Breast epithelium (tissue), 4 donors: ENCODE measurements around the gene USP24. TPM values are rescaled to one million over a fixed set of nuclear protein-coding genes. Genes with fewer than 3 reads are reported as not detected.
"Not testable (repeated sequence)": the region's sequence is repeated elsewhere in the genome, so short reads cannot be mapped to it uniquely, and the experiment has no call there.

Experiments used
- DNase-seq, 2 donors: peaks; one replicate each; pipeline ENCODE4 v3.0.0-alpha.2; 2019; ENCODE audit warnings: low spot score in 2 of 2
- H3K27ac ChIP-seq, 2 donors: fragments of 200-600 bp; sonication (generic) in 1 of 2; one replicate each; pipeline ENCODE4 v1.5.1; 2016 to 2019; ENCODE audit warnings: mild to moderate bottlenecking in 1 of 2
- H3K27me3 ChIP-seq, 2 donors: fragments of 200-600 bp; sonication (generic) in 1 of 2; one replicate each; pipeline versions ENCODE4 v1.5.1 to v1.6.0; 2017 to 2019; ENCODE audit warnings: control low read depth in 1 of 2, mild to moderate bottlenecking in 1 of 2
- H3K36me3 ChIP-seq: fragments of 200-600 bp; one replicate; pipeline ENCODE4 v1.5.1; 2019
- H3K4me1 ChIP-seq, 2 donors: fragments of 200-600 bp; sonication (generic); one replicate each; pipeline ENCODE4 v1.5.1; 2016 to 2019; ENCODE audit warnings: control low read depth in 1 of 2
- H3K4me3 ChIP-seq, 3 donors: fragments of 200-600 bp; sonication (generic); 1 replicate in 2 of 3; 2 replicates in 1 of 3; pipeline ENCODE4 v1.5.1; 2016 to 2019; ENCODE audit warnings: mild to moderate bottlenecking in 3 of 3, moderate library complexity in 2 of 3
- H3K9me3 ChIP-seq, 2 donors: fragments of 200-600 bp; sonication (generic) in 1 of 2; one replicate each; pipeline ENCODE4 v1.5.1; 2016 to 2019; ENCODE audit warnings: control low read depth in 1 of 2
- POLR2A ChIP-seq: fragments of 450-650 bp; IDR thresholded peaks from one replicate; pipeline ENCODE4 v1.6.1; 2016; ENCODE audit warnings: antibody characterized with exemption, mild to moderate bottlenecking, moderate library complexity
- POLR2AphosphoS5 ChIP-seq, 3 donors: sonication (generic); formaldehyde crosslinking; IDR thresholded peaks; one replicate each; pipeline ENCODE4 v1.6.1; 2017; ENCODE audit warnings: antibody characterized with exemption in 3 of 3
- intact Hi-C: fragments of 100-400 bp; cut with DNase I; formaldehyde crosslinking; loops from one replicate; pipeline ENCODE4 v1.15.1; 2023; ENCODE audit warnings: low total_unique reads
- total RNA-seq, 3 donors: library from RNA; depleted of rRNA; stranded (reverse); fragments of >200 nt; gene quantifications; one replicate each; pipeline ENCODE4 v1.1.0, GENCODE V29; 2016
- TF ChIP-seq, protein P1 (sequence below), 3 donors: fragments of 450-650 bp; IDR thresholded peaks; one replicate each; pipeline ENCODE4 v1.5.1; 2016 to 2017; ENCODE audit warnings: antibody characterized with exemption in 3 of 3, mild to moderate bottlenecking in 3 of 3, moderate library complexity in 3 of 3

The USP24 gene
- total RNA-seq, 3 donors from 2014 or later = 51.5 to 103 (median 77.3) TPM

DNA sequence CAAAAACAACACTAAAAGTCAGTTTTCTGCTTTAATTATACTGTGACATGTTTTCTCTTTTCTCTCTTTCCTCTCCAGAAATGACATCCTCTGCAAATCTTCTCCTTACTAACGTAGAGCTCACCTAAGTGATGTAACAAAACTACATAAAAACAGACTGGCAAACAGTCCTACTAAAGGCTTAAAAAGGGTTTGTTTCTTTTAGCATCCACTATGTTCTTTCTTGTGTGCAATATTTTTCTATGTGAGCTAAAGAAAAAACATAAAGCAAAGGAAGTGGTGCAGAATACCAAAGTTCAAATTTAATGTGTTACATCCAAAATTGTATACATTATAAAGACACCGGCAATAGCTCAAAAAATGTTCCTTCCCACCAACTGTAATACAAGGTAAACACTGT is 14.5 kb downstream of the USP24 start:
- intact Hi-C loops = no loop called here
- DNase-seq = no peak
- no peaks in the 10 kb centered on the region for H3K4me1 ChIP-seq

DNA sequence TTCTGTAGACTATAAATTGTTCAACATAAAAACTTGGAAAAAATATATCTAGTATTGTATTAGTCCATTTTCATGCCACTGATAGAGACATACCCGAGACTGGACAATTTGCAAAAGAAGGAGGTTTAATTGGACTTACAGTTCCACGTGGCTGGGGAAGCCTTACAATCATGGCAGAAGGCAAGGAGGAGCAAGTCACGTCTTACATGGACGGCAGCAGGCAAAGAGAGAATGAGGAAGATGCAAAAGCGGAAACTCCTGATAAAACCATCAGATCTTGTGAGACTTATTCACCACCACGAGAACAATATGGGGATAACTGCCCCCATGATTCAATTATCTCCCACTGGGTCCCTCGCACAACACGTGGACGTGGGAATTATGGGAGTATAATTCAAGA is 15.4 kb downstream of the USP24 start:
- H3K36me3 ChIP-seq, H3K4me3 ChIP-seq, DNase-seq, H3K9me3 ChIP-seq, intact Hi-C loops, H3K4me1 ChIP-seq, H3K27ac ChIP-seq, H3K27me3 ChIP-seq: not testable (repeated sequence)

More for the DNA sequence above, 14.5 kb downstream of the USP24 start:
- H3K36me3 ChIP-seq = no peaks in the 10 kb centered on the region
- H3K4me3 ChIP-seq = no peak overlapping the region
- no peaks in the 10 kb centered on the region for H3K9me3 ChIP-seq
- H3K27ac ChIP-seq = no peak overlapping the region
- H3K27me3 ChIP-seq = no peaks in the 10 kb centered on the region
- no peak for TF ChIP-seq POLR2AphosphoS5 (IDR thresholded peaks at IDR 0.05)
- no peak for TF ChIP-seq POLR2A
- TF ChIP-seq, protein P1, sequence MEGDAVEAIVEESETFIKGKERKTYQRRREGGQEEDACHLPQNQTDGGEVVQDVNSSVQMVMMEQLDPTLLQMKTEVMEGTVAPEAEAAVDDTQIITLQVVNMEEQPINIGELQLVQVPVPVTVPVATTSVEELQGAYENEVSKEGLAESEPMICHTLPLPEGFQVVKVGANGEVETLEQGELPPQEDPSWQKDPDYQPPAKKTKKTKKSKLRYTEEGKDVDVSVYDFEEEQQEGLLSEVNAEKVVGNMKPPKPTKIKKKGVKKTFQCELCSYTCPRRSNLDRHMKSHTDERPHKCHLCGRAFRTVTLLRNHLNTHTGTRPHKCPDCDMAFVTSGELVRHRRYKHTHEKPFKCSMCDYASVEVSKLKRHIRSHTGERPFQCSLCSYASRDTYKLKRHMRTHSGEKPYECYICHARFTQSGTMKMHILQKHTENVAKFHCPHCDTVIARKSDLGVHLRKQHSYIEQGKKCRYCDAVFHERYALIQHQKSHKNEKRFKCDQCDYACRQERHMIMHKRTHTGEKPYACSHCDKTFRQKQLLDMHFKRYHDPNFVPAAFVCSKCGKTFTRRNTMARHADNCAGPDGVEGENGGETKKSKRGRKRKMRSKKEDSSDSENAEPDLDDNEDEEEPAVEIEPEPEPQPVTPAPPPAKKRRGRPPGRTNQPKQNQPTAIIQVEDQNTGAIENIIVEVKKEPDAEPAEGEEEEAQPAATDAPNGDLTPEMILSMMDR (IDR thresholded peaks at IDR 0.05) = no peak

DNA sequence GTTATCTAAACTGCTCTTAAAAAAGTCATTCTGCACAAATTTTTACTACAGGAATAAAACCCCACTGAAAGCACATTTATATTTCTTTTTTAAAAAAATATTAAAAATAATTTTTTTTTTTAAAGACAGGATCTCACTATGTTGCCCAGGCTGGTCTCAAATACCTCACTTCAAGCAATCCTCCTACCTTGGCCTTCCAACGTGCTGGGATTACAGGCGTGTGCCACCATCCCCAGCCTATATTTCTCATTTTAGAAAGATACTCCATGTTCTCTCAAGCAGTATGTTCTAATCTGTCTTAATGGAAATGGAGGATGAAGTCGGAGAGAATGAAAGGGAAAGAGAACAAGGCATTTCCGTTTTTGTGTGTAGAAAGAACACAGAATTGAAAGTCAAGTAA is 17.1 kb downstream of the USP24 start:
- no peak for DNase-seq
- TF ChIP-seq POLR2AphosphoS5 (IDR thresholded peaks at IDR 0.05) = no peak
- H3K9me3 ChIP-seq = no peaks in the 10 kb centered on the region
- no peaks in the 10 kb centered on the region for H3K27me3 ChIP-seq
- H3K36me3 ChIP-seq = no peaks in the 10 kb centered on the region
- no peak overlapping the region for H3K27ac ChIP-seq
- H3K4me3 ChIP-seq = no peak overlapping the region
- no peaks in the 10 kb centered on the region for H3K4me1 ChIP-seq
- intact Hi-C loops = no loop called here

DNA sequence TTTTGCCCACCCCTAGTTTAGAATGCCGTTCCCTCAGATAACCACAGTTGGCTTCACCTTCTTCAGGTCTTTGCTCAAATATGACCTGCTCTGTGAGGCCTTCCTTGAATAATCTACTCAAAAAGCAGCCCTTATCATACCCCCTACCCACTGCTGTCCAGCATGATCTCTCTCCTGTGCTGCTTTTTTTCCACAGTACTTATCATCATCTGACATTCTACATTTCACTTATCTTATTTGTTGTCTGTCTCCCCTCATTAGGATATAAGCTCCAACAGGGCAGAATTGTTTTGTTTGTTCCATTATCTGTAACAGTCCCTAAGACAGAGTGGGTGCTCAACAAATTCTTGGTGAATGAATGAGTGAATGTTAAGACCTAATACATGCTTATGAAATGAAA is 18.1 kb downstream of the USP24 start:
- no peaks in the 10 kb centered on the region for H3K36me3 ChIP-seq
- H3K4me1 ChIP-seq = no peaks in the 10 kb centered on the region
- H3K27me3 ChIP-seq = no peaks in the 10 kb centered on the region
- no peaks in the 10 kb centered on the region for H3K9me3 ChIP-seq
- TF ChIP-seq, protein P1 (IDR thresholded peaks at IDR 0.05) = no peak
- TF ChIP-seq POLR2AphosphoS5 (IDR thresholded peaks at IDR 0.05) = no peak
- no peak for TF ChIP-seq POLR2A
- no peak overlapping the region for H3K4me3 ChIP-seq
- intact Hi-C loops = no loop called here
- no peak overlapping the region for H3K27ac ChIP-seq
- no peak for DNase-seq

DNA sequence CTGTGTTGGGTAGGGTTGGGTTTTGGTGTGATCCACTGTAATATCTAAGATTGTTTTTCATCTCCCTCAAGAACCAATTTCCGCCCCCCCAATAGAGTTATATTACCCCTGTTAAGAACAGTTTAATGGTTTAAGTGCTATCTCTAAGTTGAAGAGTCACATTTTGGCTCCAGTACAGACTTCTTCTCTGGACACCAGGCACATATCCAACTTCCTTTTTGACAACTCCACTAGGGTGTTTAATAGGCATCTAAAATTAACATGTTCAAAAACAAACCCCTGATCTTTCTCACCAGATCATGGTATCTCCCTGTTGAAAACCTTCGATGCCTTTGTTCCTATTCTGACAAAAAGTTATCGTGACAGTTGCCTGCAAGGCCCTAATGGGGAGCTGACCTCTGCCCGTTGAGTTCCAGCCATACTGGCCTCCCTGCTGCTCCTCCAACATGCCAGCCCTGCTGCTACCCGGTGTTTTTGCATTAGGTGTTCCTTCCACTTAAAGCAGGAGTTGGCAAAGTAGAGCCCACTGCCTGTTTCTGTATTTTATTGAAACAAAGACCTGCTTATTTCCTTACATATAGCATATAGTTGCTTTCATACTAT is 18.6 kb downstream of the USP24 start:
- Histone ChIP-seq H3K4me3 (no peak overlapping the region), H3K9me3 (no peaks in the 10 kb centered on the region), H3K4me1 (no peaks in the 10 kb centered on the region), H3K36me3 (no peaks in the 10 kb centered on the region), H3K27ac (no peak overlapping the region), H3K27me3 (no peaks in the 10 kb centered on the region)
- TF ChIP-seq POLR2AphosphoS5 (IDR thresholded peaks at IDR 0.05) = no peak
- TF ChIP-seq, protein P1 (IDR thresholded peaks at IDR 0.05) = no peak
- TF ChIP-seq POLR2A = no peak
- intact Hi-C loops = no loop called here
- no peak for DNase-seq

DNA sequence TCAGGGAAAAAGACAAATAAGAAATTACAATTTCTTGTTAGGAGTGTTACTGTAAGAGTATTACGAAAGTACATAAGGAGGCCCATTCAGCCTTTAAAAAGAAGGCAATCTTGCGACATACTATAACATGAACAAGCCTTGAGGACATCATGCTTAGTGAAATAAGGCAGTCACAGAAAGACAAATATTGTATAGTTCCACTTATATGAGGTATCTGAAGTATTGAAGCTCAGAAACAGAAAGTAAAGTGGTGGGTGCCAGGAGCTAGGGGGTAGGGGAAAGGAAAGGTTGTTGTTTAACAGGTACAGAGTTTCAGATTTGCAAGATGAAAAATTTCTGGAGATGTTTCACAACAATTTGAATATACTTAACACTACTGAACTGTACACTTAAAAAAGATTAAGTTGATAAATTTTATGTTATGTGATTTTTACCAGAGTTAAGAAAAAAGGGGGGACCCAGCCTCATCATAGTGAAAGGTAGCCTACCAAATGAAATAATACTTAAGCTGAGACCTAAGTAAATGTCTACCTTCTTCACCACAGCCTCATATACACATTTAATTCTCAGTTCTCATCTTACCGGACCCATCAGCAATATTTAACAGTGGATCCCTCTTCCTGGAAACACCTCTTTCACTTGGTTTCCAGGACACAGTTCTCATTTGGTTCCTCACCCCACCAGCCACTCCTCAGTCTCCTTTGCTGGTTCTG is 19.5 kb downstream of the USP24 start:
- TF ChIP-seq POLR2A (no peak), POLR2AphosphoS5 (IDR thresholded peaks at IDR 0.05) (no peak)
- TF ChIP-seq, protein P1 (IDR thresholded peaks at IDR 0.05) = no peak
- no peak overlapping the region for H3K27ac ChIP-seq
- no peaks in the 10 kb centered on the region for H3K36me3 ChIP-seq
- no peaks in the 10 kb centered on the region for H3K4me1 ChIP-seq
- DNase-seq = no peak
- no peaks in the 10 kb centered on the region for H3K9me3 ChIP-seq
- H3K4me3 ChIP-seq = no peak overlapping the region
- intact Hi-C loops = no loop called here
- H3K27me3 ChIP-seq = no peaks in the 10 kb centered on the region
